ENCODE results near the gene HMG20A. TPM values are rescaled to one million over a fixed set of nuclear protein-coding genes. Genes with fewer than 3 reads are reported as not detected.

HMG20A gene
- total RNA-seq, 1 experiment from 2014 or later, result 62.2 TPM

- no peak for TF ChIP-seq E2F5 (CRISPR knock-in tag; IDR thresholded peaks at IDR 0.05)
- no peak for TF ChIP-seq ZNF512 (CRISPR knock-in tag; IDR thresholded peaks at IDR 0.05; ENCODE audit: borderline replicate concordance)
- TF ChIP-seq NR3C1 (CRISPR knock-in tag; conservative IDR thresholded peaks at IDR 0.05; ENCODE audit: low read depth), result no peak
- no peak for TF ChIP-seq MAX (CRISPR knock-in tag; IDR thresholded peaks at IDR 0.05)
- no peak for TF ChIP-seq USF2 (CRISPR knock-in tag; IDR thresholded peaks at IDR 0.05)
Measured at GRCh38 chr15:77486542-77487468, 66.1 kb downstream of the HMG20A start (continued).

- DNase-seq (ENCODE audit: low spot score) (no peak), ATAC-seq (no peak; the same call in 1 of the 2 replicates)
- TF ChIP-seq NR1H2 (CRISPR knock-in tag; IDR thresholded peaks at IDR 0.05) (no peak), ATF2 (CRISPR knock-in tag; IDR thresholded peaks at IDR 0.05; ENCODE audit: borderline replicate concordance, low read depth) (no peak), FOXP4 (CRISPR knock-in tag; IDR thresholded peaks at IDR 0.05) (peak; percentile 49; the same call in 1 of the 2 replicates), ETV6 (CRISPR knock-in tag; IDR thresholded peaks at IDR 0.05) (peak; percentile 99), ZNF423 (CRISPR knock-in tag; IDR thresholded peaks at IDR 0.05) (no peak)
- Mint-ChIP-seq H3K27ac (peak overlapping the region; percentile 95), H3K36me3 (peaks cover 20% of the 10 kb centered on the region), H3K9me3 (no peaks in the 10 kb centered on the region), H3K27me3 (ENCODE audit: low read depth) (no peaks in the 10 kb centered on the region), H3K4me3 (no peak overlapping the region), H3K4me1 (peaks cover 71% of the 10 kb centered on the region)
- POLR2A ChIA-PET, result no interaction called here
- CTCF ChIA-PET, result interaction anchor here (1.0 to 1.9 kb wide), 4 partner anchors 10 to 368 kb away, joined by 3 to 12 read pairs (median 7); no protein-coding TSS in a partner anchor
Measured at GRCh38 chr15:77487469-77487842, 66.8 kb downstream of the HMG20A start.

- Mint-ChIP-seq H3K4me1 (peaks cover 66% of the 10 kb centered on the region), H3K4me3 (no peak overlapping the region), H3K36me3 (peaks cover 20% of the 10 kb centered on the region), H3K9me3 (no peaks in the 10 kb centered on the region), H3K27me3 (ENCODE audit: low read depth) (no peaks in the 10 kb centered on the region), H3K27ac (peak overlapping the region; percentile 36; the same call in 1 of the 2 replicates)
- ATAC-seq (no peak), DNase-seq (ENCODE audit: low spot score) (no peak)
- TF ChIP-seq ELF4 (CRISPR knock-in tag; IDR thresholded peaks at IDR 0.05; ENCODE audit: low read depth) (no peak), EMX1 (CRISPR knock-in tag; IDR thresholded peaks at IDR 0.05) (no peak), FOXJ3 (CRISPR knock-in tag; IDR thresholded peaks at IDR 0.05; ENCODE audit: borderline replicate concordance) (no peak), TEAD1 (CRISPR knock-in tag; IDR thresholded peaks at IDR 0.05) (no peak), ZNF416 (CRISPR knock-in tag; IDR thresholded peaks at IDR 0.05) (no peak), GTF2I (CRISPR knock-in tag; conservative IDR thresholded peaks at IDR 0.05) (no peak), CREM (CRISPR knock-in tag; IDR thresholded peaks at IDR 0.05) (no peak), HMGA2 (CRISPR knock-in tag; IDR thresholded peaks at IDR 0.05) (no peak), ZNF671 (CRISPR knock-in tag; IDR thresholded peaks at IDR 0.05) (no peak), JAZF1 (CRISPR knock-in tag; IDR thresholded peaks at IDR 0.05) (no peak), MAX (CRISPR knock-in tag; IDR thresholded peaks at IDR 0.05) (no peak), SMAD4 (CRISPR knock-in tag; IDR thresholded peaks at IDR 0.05) (no peak), GABPB1 (CRISPR knock-in tag; IDR thresholded peaks at IDR 0.05) (no peak), CBFB (CRISPR knock-in tag; IDR thresholded peaks at IDR 0.05; ENCODE audit: low read depth) (no peak)
- POLR2A ChIA-PET, result no interaction called here
- CTCF ChIA-PET, result interaction anchor here (1.0 to 1.9 kb wide), 4 partner anchors 9 to 368 kb away, joined by 3 to 12 read pairs (median 7); no protein-coding TSS in a partner anchor
Measured at GRCh38 chr15:77487888-77488287, 67.2 kb downstream of the HMG20A start.

All from WTC11 (cell line).